Measurements from ENCODE around the gene FAM83G.
A peak's percentile ranks its signal among the peaks of the same experiment; 100 is the strongest.

FAM83G gene

GRCh38 chr17:18987230-18987610 lies 17.3 kb downstream of the FAM83G start:
- DNase-seq (ENCODE audit: low spot score), result no peak

GRCh38 chr17:18986541-18987229 lies 17.9 kb downstream of the FAM83G start:
- no peak for DNase-seq (ENCODE audit: low spot score)

DNA sequence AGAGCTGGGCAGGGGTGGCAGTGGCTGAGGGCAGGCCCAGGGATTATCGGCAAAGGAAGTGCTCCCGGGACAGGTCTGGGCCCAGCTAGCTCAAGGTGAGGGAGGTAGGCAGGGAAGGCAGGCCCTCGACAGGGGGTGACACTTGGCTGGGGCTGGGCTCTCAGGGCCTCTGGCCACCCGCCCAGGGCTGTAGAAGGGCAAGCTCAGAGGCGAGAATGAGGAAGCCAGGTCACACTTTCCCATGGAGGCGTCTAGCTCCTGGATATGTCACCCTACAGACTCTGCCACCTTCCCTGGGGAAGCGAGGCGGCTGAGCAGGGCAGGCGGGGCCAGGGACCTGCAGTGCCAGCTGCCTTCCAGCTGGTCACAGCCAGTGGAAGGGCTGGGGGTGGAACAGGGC lies 19.1 kb downstream of the FAM83G start:
- DNase-seq (ENCODE audit: low spot score), result no peak

- no peak for DNase-seq (ENCODE audit: low spot score)
These were observed 20.1 kb downstream of the FAM83G start for GRCh38 chr17:18984273-18985114.

- DNase-seq (ENCODE audit: low spot score), result no peak
These were observed 22.7 kb downstream of the FAM83G start for GRCh38 chr17:18981642-18982424.

- no peak for DNase-seq (ENCODE audit: low spot score)
These were observed 23.3 kb downstream of the FAM83G start for GRCh38 chr17:18981335-18981641.

DNA sequence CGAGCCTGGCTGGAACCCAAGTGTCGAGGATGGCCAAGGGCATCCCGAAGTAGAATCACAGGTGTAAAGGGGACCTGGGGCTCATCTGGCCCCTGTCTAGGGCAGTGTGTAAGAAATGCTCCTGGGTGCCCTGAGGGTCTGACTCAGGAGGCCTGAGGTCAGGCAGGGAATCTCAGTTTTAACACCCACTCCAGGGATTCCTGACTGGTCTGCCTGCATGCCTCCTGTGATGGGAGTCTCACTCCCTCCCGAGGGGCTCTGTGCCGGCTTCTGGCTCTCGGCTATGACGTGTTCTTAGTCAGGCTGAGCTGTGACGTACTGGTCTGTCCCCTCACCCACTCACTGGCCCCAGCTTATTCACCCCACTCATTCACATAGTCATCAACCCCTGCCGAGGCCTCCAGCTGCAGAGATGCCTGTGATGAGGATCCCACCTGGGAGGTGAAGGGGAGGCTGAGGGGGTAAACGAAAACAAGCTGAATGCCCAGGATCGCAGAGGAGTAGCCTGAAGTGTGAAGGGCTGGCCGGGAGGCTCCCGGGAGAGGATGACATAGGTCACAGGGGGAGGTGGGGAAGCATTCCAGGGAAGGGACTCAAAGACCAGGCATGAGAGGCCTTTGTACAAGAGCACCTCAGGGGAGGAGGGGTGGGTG lies 23.8 kb downstream of the FAM83G start:
- DNase-seq (ENCODE audit: low spot score), result no peak

DNA sequence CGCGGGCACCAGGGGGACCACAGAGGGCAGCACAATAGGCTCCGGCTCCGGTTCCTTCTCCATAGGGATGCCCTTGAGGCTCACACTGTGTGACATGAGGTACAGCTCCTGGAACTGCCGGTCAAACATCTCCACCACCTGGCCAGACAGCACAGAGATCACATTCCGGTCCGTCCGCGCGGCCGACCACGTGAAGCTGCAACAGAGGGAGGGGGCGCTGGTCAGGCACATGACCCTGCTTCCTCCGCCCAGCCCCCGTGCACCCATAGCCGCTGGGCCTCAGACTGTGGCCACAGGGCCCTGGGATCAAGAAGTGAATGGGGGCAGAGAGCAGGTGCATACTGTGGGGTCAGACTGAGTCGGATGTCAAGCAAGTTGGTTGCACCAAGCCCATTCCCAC lies 25.9 kb downstream of the FAM83G start:
- DNase-seq (ENCODE audit: low spot score), result no peak

DNA sequence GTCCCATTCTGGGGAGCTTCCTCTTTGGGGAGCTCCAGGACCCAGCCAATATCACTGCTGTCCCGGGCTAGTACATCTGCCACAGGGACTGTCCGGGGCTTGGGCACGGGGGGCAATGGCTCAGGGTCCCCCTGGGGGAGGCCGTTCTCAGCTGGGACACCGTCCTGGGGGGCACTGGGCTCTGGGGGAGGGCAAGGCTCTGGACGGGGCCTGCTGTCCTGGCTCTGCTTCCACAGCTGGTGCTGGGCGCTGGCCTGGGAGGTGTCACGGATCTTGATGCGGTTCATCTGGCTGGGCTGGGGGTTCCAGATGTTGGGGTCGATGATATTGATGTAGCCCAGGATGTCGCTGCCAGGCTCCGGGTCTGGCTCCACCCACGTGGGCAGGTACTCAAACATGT lies 26.5 kb downstream of the FAM83G start:
- no peak for DNase-seq (ENCODE audit: low spot score)

DNA sequence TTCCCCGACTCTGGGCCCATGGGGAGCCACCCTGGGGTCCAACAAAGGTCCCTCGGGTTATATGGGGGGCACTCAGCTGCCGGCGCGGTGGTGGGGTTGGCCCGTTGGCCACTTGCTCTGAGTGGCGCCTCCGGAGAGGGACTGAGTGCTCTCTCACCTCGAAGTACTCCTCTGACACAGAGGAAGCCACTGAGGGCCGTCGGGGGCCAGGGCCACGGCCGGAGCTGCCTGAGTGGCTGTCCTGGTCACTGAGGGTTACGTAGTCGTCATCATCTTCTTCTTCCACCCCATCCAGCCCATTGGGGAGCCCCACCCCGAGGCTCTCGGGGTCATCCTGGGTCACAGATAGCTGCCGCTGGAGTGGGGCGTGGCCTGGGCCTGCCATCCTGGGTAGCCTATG lies 26.9 kb downstream of the FAM83G start:
- DNase-seq (ENCODE audit: low spot score), result no peak

GRCh38 chr17:18977021-18977420 lies 27.5 kb downstream of the FAM83G start:
- DNase-seq (ENCODE audit: low spot score), result no peak

DNA sequence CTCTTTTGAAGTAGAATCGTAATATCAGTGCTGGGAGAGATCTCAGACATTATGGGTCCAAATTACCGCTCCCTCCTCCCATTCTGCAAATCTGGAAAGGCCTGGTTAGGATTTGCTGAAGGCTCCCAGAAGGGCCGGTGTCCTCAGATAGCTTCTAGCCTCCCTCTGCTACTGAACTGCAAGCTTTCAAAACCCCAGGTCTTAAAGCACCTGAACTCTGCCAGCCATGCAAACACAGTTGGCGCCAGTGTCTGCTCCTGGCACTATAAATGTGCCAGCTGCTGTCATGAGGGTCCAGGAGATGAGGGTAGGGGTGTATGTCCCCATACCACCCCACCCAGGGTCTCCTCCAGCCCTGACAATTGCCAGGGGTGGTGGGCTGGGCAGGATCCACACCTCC lies 28.4 kb downstream of the FAM83G start:
- no peak for DNase-seq (ENCODE audit: low spot score)

GRCh38 chr17:18975597-18975996 lies 29.0 kb downstream of the FAM83G start:
- DNase-seq (ENCODE audit: low spot score), result no peak

GRCh38 chr17:18974407-18975149 lies 30.0 kb downstream of the FAM83G start:
- DNase-seq (ENCODE audit: low spot score), result no peak

GRCh38 chr17:18971801-18972200 lies 32.8 kb downstream of the FAM83G start:
- DNase-seq (ENCODE audit: low spot score), result no peak

- DNase-seq (ENCODE audit: low spot score), result no peak
These were observed 33.7 kb downstream of the FAM83G start for GRCh38 chr17:18970582-18971480.

DNA sequence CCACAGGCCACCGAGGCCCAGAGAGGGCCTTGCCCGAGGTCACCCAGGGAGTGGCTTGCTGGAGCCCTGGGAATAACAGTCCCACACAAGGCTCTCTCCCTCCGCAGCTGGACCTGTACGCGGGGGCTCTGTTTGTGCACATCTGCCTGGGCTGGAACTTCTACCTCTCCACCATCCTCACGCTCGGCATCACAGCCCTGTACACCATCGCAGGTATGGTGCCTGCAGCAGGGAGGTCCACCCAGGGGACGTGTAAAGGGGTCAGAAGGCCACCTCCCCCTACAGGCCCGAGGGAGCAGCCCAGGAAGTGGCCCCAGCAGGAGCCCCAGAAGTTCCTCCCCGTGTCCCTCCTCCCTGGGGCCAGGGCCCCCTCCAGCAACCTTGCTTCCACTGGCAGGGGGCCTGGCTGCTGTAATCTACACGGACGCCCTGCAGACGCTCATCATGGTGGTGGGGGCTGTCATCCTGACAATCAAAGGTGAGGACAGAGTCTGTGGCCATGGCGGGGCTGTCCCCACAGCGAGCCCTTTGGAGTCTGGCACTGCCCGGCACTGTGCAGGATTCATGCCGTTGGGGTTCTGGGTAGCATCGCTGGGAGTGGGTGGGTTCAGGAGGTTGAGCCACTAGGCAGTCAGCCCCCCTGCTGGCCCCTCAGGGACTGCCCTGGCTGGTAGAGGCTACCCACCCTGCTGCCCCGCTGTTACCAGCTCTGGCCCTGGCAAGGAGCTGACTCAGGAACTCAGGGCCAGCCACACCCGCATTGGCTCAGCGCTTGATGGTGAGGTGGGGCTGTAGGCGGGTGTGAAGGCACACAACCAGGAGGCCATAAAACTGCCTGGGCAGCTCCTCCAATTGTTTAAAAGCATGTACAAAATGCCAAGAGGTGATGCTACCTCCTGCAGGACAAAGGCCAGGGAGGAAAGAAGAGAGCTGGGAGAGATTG lies 35.3 kb downstream of the FAM83G start:
- peak; percentile 53 for DNase-seq (ENCODE audit: low spot score)

DNA sequence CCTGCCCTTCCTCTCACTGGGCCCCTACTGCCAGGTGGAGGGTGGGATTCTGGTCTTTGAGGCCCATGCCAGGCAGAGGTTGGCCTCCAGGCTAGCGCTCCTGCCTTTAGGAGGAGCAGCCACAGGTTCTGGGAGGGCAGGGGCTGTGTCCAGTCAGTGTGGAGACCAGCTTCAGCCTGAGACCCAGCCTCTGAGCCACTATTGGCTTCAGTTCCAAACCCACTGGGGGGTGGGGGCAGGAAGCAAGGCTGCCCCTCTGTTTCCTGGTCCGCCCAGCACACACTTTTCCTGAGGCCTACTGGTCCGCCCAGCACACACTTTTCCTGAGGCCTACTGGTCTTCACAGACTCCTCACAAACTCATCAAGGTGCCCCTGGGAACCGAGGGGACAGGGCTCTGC lies 36.2 kb downstream of the FAM83G start:
- no peak for DNase-seq (ENCODE audit: low spot score)

DNA sequence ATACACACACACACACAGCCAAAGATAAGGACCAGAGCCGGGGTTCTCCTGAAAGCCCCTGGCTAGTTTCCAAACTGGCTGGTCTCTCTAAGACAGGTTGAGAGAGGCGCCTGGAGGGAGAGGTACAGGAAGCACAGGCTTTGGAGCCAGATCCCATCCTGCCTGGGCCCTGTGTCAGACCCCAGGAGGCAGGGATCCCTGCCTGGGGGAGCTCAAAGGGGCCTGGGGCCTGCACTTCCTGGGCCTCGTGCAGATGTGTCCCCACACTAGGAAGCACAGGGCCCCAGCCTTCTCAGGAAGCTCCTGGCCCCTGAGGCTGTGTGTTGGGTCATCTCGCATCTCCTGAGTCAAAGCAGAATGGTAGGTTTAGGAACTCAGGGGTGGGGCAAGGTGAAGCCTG lies 36.6 kb downstream of the FAM83G start:
- DNase-seq (ENCODE audit: low spot score), result no peak

All from iPS-NIHi11 (cell line).